COLO668 (cell line): ENCODE data around the gene DACT3.

Source experiments
- DNase-seq: peaks from one replicate; lab custom pipeline; 2025; ENCODE audit not compliant: unreplicated experiment; lab: John Stamatoyannopoulos, UW

Gene DACT3

GRCh38 chr19:46600384-46601317, 60.3 kb downstream of the DACT3 start:
- peak; percentile 100 for DNase-seq

GRCh38 chr19:46599716-46600373, 61.1 kb downstream of the DACT3 start:
- no peak for DNase-seq

- DNase-seq = no peak
These were observed 62.5 kb downstream of the DACT3 start for GRCh38 chr19:46598372-46598917.
